NCI-H2171 (cell line): ENCODE results near the gene STUB1.

Source experiments
- DNase-seq: peaks from one replicate; lab custom pipeline; 2025; lab: John Stamatoyannopoulos, UW

The STUB1 gene

GRCh38 chr16:667113-667779 is 13.0 kb upstream of the STUB1 start:
- no peak for DNase-seq

DNA sequence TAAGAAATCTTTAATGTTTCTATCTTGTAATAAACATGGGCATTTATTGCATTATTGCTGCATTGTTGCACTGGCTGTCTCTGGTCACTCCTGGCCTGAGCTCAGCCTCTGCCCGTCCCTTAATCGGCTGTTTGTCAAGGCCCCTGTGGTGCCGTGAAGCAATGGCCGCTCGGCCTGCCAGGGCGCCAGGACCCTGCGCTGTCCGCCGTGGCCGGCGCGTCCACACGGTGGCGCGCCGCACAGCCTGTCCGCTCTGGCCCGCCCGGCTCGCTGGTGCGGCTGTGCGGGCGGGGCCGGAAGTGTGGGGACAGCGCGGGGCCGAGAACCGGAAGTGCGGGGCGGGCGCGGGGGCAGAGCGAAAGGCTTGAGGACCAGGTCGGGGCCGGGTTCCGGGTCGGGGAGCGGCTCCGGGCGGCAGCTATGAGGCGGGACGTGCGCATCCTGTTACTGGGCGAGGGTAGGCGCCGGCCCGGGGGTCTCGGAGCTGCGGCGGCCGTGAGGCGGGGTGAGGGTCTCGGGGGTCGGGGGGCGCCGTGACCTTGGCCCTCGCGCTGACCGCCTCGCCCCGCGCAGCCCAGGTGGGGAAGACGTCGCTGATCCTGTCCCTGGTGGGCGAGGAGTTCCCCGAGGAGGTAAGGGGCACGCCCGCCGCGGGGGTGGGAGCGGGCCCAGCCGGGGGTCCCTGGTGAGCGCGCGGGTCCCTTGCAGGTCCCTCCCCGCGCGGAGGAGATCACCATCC is 12.3 kb upstream of the STUB1 start, which contains the start of gene RHOT2:
RHOT2 (plus strand) TSS at position 353 of the 739 bp plus-strand sequence; CDS start at position 421, 68 bp downstream.
- DNase-seq: peak; percentile 90

- DNase-seq: no peak
Measured at GRCh38 chr16:668519-669171, 11.6 kb upstream of the STUB1 start.

GRCh38 chr16:669666-670065 is 10.5 kb upstream of the STUB1 start:
- no peak for DNase-seq

DNA sequence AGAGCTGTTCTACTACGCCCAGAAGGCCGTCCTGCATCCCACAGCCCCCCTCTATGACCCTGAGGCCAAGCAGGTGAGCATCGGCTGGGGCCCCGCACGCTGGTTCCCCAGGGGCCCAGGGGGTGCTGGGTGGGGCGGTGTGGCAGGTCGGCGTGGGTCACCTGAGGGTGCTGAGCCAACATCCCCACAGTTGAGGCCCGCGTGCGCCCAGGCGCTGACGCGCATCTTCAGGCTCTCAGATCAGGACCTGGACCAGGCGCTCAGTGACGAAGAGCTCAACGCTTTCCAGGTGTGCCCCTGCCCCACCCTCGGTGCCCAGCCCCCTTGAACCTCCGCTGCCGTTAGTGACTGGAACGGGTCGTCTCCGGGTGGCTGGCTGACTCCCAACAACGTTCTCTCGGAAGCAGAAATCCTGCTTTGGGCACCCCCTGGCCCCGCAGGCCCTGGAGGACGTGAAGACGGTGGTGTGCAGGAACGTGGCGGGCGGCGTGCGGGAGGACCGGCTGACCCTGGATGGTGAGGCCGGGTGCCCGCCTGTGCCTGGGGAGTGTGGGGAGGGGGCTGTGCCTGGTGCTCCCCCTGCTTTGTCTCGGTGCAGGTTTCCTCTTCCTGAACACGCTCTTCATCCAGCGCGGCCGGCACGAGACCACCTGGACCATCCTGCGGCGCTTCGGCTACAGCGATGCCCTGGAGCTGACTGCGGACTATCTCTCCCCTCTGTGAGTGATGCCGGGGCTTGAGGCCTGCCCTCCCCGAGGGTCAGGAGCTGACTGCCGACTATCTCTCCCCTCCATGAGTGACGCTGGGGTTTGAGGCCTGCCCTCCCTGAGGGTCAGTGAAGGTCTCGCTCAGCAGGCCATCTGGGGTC is 9.5 kb upstream of the STUB1 start:
- DNase-seq: no peak

DNA sequence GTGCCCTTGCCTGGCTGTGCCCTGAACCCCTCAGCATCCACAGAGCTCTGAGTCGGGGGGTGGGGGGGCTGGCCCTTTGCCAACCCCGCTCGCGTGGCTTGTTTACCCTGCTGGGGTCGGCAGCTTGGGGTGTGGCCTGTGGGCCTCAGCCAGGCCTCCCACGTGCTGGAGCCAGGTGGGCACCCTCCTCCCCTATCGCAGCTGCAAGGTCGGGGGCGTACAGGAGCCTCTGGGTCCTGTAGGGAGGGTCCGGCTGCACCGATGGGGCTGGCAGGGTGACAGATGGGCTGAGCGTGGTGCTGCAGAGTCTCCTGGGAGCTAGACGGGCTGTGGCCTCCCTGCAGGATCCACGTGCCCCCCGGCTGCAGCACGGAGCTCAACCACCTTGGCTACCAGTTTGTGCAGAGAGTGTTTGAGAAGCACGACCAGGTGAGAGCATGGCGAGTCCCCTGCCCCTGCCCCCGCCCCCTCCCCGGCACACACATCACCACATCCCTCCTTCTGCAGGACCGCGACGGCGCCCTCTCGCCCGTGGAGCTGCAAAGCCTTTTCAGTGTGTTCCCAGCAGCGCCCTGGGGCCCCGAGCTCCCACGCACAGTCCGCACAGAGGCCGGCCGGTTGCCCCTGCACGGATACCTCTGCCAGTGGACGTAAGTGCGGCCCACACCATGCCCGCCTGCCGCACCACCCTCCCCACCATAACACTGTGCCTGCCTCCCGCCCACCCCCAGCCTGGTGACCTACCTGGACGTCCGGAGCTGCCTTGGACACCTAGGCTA is 8.7 kb upstream of the STUB1 start:
- peak; percentile 67 for DNase-seq

DNA sequence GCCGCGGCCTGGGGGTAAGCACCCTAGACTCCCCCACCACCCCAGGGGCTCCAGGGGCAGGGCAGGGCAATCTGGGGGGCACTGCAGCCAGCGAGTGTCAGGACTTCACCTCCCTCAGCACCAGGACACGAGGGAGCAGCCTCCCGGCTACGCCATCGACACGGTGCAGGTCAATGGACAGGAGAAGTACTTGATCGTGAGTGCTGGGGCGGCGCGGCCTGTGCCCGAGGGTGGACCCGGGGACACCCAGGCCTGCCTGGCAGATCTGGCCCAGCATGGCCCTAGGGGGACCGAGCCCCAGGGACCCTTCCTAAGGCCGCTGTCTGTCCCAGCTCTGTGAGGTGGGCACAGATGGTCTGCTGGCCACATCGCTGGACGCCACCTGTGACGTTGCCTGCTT is 7.8 kb upstream of the STUB1 start:
- DNase-seq: no peak

DNA sequence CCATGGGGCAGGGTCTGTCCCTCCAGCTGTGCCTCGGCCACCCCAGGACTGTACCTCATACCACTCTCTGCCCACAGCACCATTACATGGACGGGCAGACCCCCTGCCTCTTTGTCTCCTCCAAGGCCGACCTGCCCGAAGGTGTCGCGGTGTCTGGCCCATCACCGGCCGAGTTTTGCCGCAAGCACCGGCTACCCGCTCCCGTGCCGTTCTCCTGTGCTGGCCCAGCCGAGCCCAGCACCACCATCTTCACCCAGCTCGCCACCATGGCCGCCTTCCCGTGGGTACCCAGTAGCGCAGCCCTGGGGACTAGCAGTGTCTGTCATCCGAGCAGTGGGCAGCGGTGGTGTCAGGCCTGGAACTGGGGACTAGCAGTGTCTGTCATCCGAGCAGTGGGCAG is 7.4 kb upstream of the STUB1 start:
- DNase-seq: no peak

GRCh38 chr16:673399-673991 is 6.7 kb upstream of the STUB1 start:
- no peak for DNase-seq

DNA sequence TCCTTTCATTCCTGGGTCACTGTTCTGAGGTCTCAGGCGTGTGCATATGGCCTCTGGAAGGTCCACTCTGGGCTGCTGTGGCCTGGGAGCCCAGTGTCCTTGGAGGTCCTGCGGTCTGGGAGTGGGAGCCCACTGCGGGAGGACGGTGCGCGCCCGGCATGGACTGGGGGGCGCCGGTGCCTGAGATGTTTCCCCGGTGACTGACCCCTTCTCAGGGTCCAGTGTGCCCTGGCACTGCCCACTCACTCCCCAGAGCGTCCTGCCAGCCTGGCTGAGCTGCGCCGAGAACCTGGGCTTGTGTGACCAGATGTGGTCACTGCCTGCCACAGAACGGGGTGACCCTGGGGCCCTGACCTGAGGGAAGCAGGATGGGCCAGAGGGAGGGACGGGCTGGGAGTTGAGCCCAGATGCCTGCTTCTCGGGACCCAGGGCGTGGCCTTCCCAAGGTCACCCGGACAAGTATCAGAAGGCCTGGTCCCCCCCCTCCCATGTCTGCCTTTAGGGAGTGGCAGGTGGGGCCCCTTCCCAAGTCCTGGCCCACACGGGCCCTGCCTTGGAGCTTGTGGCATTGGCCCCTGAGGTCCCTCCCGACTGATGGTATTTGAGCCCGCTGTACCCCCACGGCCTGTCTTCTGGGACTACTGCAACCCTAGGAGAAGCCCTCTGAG is 5.9 kb upstream of the STUB1 start:
- DNase-seq: no peak

DNA sequence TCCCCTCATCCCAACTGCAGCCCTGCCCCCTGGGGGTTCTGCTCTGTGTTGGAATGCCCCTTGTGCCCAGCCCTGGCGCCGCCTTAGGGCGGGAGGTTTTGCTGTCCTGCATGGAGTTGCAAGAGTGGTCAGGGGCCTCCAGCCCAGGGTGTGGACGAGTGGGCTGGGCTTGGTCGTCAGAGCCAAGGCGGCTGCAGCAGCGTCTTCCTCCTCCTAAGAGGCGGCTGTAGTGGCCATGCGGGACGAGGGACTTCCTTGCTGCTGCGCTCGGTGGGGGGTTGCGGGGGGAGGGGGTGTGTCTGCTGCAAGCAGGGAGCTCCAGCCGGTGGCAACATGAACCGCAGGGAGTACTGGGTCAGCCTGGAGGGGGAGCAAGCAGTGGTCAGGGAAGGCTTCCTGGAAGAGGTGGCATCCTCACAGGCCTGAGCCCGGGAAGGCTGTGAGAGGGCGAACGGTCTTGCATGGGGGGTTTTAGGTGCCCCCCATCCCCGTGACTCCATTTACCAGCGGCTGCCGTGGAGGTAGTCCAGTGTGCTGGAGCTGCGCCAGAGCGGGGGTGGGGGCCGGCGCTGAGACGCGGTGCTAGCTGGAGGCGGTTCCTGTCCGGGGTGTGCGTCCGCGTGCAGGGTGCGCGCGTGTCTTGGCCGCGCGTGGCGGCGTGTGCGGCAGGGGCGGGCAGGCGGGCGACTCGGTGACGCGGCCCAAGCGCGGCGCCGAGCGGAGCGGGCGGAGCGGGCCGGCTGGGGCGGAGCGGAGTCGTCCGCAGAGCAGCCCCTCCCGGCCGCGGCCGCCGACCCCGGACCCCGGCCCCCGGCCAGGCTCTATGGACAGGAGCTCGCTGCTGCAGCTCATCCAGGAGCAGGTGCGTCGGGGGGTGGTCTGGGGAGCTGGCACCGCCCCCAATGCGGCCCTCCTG is 5.0 kb upstream of the STUB1 start, which contains the start of gene RHBDL1:
RHBDL1 (plus strand) TSS at position 704 of the 916 bp plus-strand sequence; CDS start at position 824, 120 bp downstream.
- DNase-seq: no peak

GRCh38 chr16:675884-676564 is 4.2 kb upstream of the STUB1 start:
- no peak for DNase-seq

GRCh38 chr16:676565-676902 is 3.7 kb upstream of the STUB1 start:
- DNase-seq: no peak

- peak; percentile 64 for DNase-seq
Measured at GRCh38 chr16:676913-677312, 3.3 kb upstream of the STUB1 start.

DNA sequence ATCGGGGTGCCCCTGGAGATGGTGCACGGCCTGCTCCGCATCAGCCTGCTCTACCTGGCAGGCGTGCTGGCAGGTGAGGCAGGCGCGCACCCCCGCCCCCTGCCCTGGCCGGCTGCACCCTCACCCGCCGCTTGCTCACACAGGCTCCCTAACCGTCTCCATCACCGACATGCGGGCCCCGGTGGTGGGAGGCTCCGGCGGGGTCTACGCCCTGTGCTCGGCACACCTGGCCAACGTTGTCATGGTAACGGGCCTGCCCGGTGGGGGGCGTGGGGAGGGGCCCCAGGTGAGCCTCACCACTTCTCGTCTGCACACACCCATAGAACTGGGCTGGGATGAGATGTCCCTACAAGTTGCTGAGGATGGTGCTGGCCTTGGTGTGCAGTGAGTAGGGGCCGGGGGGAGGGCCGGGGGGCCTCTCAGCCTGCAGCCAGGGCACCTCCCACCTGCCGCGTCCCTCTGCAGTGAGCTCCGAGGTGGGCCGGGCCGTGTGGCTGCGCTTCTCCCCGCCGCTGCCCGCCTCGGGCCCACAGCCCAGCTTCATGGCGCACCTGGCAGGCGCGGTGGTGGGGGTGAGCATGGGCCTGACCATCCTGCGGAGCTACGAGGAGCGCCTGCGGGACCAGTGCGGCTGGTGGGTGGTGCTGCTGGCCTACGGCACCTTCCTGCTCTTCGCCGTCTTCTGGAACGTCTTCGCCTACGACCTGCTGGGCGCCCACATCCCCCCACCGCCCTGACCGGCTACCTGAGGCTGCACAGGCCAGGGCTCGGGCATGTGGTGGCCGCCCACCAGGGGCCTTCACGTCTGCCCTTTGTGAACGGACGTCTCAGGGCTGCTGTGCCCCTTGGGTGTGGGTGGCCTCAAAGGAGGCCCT is 2.7 kb upstream of the STUB1 start:
- DNase-seq: peak; percentile 53

DNA sequence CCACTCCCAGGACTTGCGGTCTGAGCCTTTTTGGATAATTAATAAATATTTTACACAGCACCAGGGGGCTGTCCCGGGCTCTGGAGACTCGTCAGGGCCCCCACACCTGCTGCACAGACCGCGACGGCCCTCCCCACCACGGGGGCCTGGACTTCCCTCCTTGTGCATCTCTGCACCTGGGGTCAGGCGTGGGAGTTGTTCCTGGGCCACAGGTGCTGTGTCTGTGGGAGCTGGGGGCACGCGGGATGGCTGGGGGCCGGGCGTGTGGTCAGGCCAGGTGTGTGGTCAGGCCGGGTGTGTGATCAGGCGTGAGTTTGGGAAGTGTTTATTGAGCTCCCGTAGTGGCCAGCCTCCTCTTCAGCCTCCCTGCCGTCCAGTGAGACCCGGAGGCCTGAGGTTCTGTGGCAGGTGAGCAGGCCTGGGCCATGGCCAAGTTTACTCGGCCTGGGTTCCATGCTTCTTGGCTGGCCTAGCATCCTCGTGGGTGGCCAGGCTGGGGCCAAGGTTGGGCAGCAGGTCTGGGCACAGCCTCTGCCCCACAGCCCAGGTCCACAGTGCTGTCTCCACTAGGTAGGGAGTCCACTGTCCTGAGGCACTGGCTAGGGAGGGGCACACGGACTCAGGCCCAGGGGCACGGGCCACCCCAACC is 1.9 kb upstream of the STUB1 start:
- DNase-seq: no peak
